Liver (tissue), 9 donors: ENCODE results near the gene SUCLG2. TPM values are rescaled to one million over a fixed set of nuclear protein-coding genes. Genes with fewer than 3 reads are reported as not detected.

ENCODE experiments used
- DNase-seq: peaks from one replicate; pipeline ENCODE4 v3.0.0-alpha.2; 2017; ENCODE audit warnings: low spot score
- H3K27ac ChIP-seq, 2 donors: one replicate each; pipeline ENCODE4 v1.7.0; 2013; ENCODE audit warnings: inconsistent platforms in 2 of 2, low read length in 2 of 2, control low read depth in 1 of 2, low read depth in 1 of 2, mild to moderate bottlenecking in 1 of 2
- H3K27me3 ChIP-seq, 4 donors: one replicate each; pipeline versions ENCODE4 v1.6.1 to v1.7.0; 2013; ENCODE audit warnings: low read length in 3 of 4, inconsistent platforms in 1 of 4, mild to moderate bottlenecking in 1 of 4, moderate library complexity in 1 of 4; ENCODE audit not compliant: control insufficient read depth in 4 of 4, insufficient read depth in 4 of 4
- H3K36me3 ChIP-seq, 4 donors: one replicate each; pipeline versions ENCODE4 v1.6.1 to v1.7.0; 2013; ENCODE audit warnings: low read length in 3 of 4, mild to moderate bottlenecking in 3 of 4, low read depth in 1 of 4, moderate library complexity in 1 of 4; ENCODE audit not compliant: control insufficient read depth in 4 of 4, insufficient read depth in 3 of 4
- H3K4me1 ChIP-seq, 4 donors: one replicate each; pipeline versions ENCODE4 v1.6.1 to v1.7.0; 2013; ENCODE audit warnings: low read length in 3 of 4, mild to moderate bottlenecking in 3 of 4, moderate library complexity in 1 of 4; ENCODE audit not compliant: control insufficient read depth in 4 of 4, insufficient read depth in 4 of 4
- H3K4me3 ChIP-seq, 3 donors: one replicate each; pipeline versions ENCODE4 v1.6.1 to v1.7.0; 2013; ENCODE audit warnings: low read length in 3 of 3, control low read depth in 1 of 3, low read depth in 1 of 3, mild to moderate bottlenecking in 1 of 3
- H3K9ac ChIP-seq, 2 donors: one replicate each; pipeline ENCODE4 v1.7.0; 2013; ENCODE audit warnings: low read length in 2 of 2, mild to moderate bottlenecking in 2 of 2, moderate library complexity in 2 of 2, control low read depth in 1 of 2, low read depth in 1 of 2
- H3K9me3 ChIP-seq, 4 donors: one replicate each; pipeline versions ENCODE4 v1.6.1 to v1.7.0; 2013; ENCODE audit warnings: low read length in 3 of 4; ENCODE audit not compliant: control insufficient read depth in 4 of 4
- ATF3 ChIP-seq: IDR thresholded peaks from 2 replicates; pipeline ENCODE4 v1.6.1; 2016; ENCODE audit warnings: antibody characterized with exemption
- CTCF ChIP-seq: fragments of 150-350 bp; IDR thresholded peaks from 2 replicates; pipeline ENCODE4 v1.5.1; 2017; ENCODE audit warnings: improper control_type of control experiment, low read depth, low read length; ENCODE audit not compliant: missing input control
- EGR1 ChIP-seq, 2 donors: IDR thresholded peaks; 2 replicates each; pipeline ENCODE4 v1.6.1; 2016 to 2018; ENCODE audit warnings: antibody characterized with exemption in 2 of 2, low read depth in 2 of 2
- FOXA1 ChIP-seq: IDR thresholded peaks from 2 replicates; pipeline ENCODE4 v1.6.1; 2016; ENCODE audit warnings: antibody characterized with exemption
- FOXA2 ChIP-seq: IDR thresholded peaks from 2 replicates; pipeline ENCODE4 v1.6.1; 2016; ENCODE audit warnings: antibody characterized with exemption
- GABPA ChIP-seq, 2 donors: IDR thresholded peaks in 1 of 2; conservative IDR thresholded peaks in 1 of 2; 2 replicates each; pipeline ENCODE4 v1.6.1; 2016; ENCODE audit warnings: antibody characterized with exemption in 2 of 2, mild to moderate bottlenecking in 1 of 2, moderate library complexity in 1 of 2
- HNF4G ChIP-seq: IDR thresholded peaks from 2 replicates; pipeline ENCODE4 v1.6.1; 2016; ENCODE audit warnings: antibody characterized with exemption
- MAX ChIP-seq: IDR thresholded peaks from 2 replicates; pipeline ENCODE4 v1.6.1; 2016; ENCODE audit warnings: antibody characterized with exemption
- NR2F2 ChIP-seq: IDR thresholded peaks from 2 replicates; pipeline ENCODE4 v1.6.1; 2016; ENCODE audit warnings: antibody characterized with exemption
- RAD21 ChIP-seq, 2 donors: IDR thresholded peaks; 2 replicates each; pipeline ENCODE4 v1.6.1; 2016; ENCODE audit warnings: antibody characterized with exemption in 2 of 2, mild to moderate bottlenecking in 2 of 2
- RXRA ChIP-seq, 2 donors: IDR thresholded peaks; 2 replicates each; pipeline ENCODE4 v1.6.1; 2017 to 2018; ENCODE audit warnings: antibody characterized with exemption in 2 of 2, mild to moderate bottlenecking in 1 of 2
- SP1 ChIP-seq: IDR thresholded peaks from 2 replicates; pipeline ENCODE4 v1.6.1; 2018; ENCODE audit warnings: antibody characterized with exemption, mild to moderate bottlenecking
- TAF1 ChIP-seq: conservative IDR thresholded peaks from 2 replicates; pipeline ENCODE4 v1.6.1; 2016; ENCODE audit warnings: antibody characterized with exemption, mild to moderate bottlenecking
- YY1 ChIP-seq: IDR thresholded peaks from 2 replicates; pipeline ENCODE4 v1.6.1; 2016; ENCODE audit warnings: antibody characterized with exemption, mild to moderate bottlenecking
- ZBTB33 ChIP-seq: IDR thresholded peaks from 2 replicates; pipeline ENCODE4 v1.6.1; 2016; ENCODE audit warnings: antibody characterized with exemption
- WGBS: extraction: QIAGEN DNeasy Blood & Tissue Kit; methylation state at CpG from one replicate; pipeline ENCODE4 v1.1.7; 2013; 5-methylcytosine and 5-hydroxymethylcytosine counted together
- polyA plus RNA-seq, 2 donors: library from polyadenylated mRNA; stranded (reverse) in 1 of 2; unstranded in 1 of 2; fragments of 200-250 nt in 1 of 2; fragments of >200 nt in 1 of 2; fragmentation: Nextera tagmentation in 1 of 2; extraction: Ambion mirVana in 1 of 2; gene quantifications; one replicate each; pipeline versions ENCODE4 v1.2.1 to v1.2.3, GENCODE V29; 2013 to 2015
- total RNA-seq, 2 donors: library from RNA; depleted of rRNA; stranded (reverse); fragments of >200 nt; gene quantifications; one replicate each; pipeline ENCODE4 v1.2.3, GENCODE V29; 2014
- TF ChIP-seq, protein P1 (sequence below): IDR thresholded peaks from 2 replicates; pipeline ENCODE4 v1.6.1; 2016; ENCODE audit warnings: antibody characterized with exemption, mild to moderate bottlenecking
- donor health status: healthy.
- donor health status: healthy.
- donor health status: healthy.
- donor health status: healthy.
- donor health status: healthy.

SUCLG2 gene
- total and polyA plus RNA-seq, 4 donors, result 45.3 to 114 (median 92.8) TPM

DNA sequence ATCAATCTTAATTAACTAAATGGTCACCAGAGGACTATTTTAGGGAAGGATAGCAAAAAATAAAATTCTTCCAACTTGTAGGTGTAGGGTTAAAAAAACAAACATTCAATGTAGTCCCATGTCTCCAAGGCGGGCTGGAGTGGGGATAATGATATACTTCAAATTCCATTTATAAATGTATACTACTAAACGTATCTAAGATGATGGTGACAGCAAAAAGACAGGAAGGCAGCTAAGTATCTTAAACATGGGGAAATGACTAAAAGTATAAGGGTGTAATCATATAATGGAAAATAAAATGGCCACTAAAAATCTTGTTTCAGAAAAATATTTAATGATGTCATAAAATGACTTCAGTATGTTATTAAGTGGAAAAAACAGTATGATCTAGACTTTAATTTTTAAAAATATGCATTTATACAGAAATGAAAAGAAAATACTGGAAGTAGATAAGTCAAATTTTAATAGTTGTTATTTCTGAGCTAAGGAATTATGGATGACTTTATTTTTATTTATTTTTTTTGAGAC is 181.7 kb downstream of the SUCLG2 start:
- Histone ChIP-seq H3K27me3 (no peaks in the 10 kb centered on the region), H3K9ac (no peak overlapping the region), H3K4me1 (no peaks in the 10 kb centered on the region), H3K9me3 (no peaks in the 10 kb centered on the region), H3K36me3 (peaks cover 0 to 4% (median under 1%) of the 10 kb centered on the region in 4 donors), H3K27ac (no peak overlapping the region), H3K4me3 (no peak overlapping the region)
- DNase-seq, result no peak
- WGBS, result 98% methylated on average over 2 of the region's 2 CpGs
- TF ChIP-seq FOXA1, result no peak
- TF ChIP-seq, protein P1, sequence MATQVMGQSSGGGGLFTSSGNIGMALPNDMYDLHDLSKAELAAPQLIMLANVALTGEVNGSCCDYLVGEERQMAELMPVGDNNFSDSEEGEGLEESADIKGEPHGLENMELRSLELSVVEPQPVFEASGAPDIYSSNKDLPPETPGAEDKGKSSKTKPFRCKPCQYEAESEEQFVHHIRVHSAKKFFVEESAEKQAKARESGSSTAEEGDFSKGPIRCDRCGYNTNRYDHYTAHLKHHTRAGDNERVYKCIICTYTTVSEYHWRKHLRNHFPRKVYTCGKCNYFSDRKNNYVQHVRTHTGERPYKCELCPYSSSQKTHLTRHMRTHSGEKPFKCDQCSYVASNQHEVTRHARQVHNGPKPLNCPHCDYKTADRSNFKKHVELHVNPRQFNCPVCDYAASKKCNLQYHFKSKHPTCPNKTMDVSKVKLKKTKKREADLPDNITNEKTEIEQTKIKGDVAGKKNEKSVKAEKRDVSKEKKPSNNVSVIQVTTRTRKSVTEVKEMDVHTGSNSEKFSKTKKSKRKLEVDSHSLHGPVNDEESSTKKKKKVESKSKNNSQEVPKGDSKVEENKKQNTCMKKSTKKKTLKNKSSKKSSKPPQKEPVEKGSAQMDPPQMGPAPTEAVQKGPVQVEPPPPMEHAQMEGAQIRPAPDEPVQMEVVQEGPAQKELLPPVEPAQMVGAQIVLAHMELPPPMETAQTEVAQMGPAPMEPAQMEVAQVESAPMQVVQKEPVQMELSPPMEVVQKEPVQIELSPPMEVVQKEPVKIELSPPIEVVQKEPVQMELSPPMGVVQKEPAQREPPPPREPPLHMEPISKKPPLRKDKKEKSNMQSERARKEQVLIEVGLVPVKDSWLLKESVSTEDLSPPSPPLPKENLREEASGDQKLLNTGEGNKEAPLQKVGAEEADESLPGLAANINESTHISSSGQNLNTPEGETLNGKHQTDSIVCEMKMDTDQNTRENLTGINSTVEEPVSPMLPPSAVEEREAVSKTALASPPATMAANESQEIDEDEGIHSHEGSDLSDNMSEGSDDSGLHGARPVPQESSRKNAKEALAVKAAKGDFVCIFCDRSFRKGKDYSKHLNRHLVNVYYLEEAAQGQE, result no peak
- TF ChIP-seq GABPA (IDR thresholded peaks at IDR 0.05 in 1 of 2, conservative IDR thresholded peaks at IDR 0.05 in 1 of 2), result no peak
- no peak for TF ChIP-seq ATF3
- TF ChIP-seq RXRA (IDR thresholded peaks at IDR 0.05), result no peak
- no peak for TF ChIP-seq RAD21 (IDR thresholded peaks at IDR 0.05)
- no peak for TF ChIP-seq FOXA2
- TF ChIP-seq HNF4G, result no peak
- TF ChIP-seq EGR1 (IDR thresholded peaks at IDR 0.05; ENCODE audit: low read depth in 2 of 2), result no peak

- H3K27ac ChIP-seq, result no peak overlapping the region
- H3K9me3 ChIP-seq, result no peaks in the 10 kb centered on the region
- TF ChIP-seq RAD21 (IDR thresholded peaks at IDR 0.05) (no peak), YY1 (no peak), ZBTB33 (no peak), NR2F2 (no peak), FOXA1 (no peak), RXRA (IDR thresholded peaks at IDR 0.05) (no peak), SP1 (no peak), HNF4G (no peak), TAF1 (no peak), GABPA (IDR thresholded peaks at IDR 0.05 in 1 of 2, conservative IDR thresholded peaks at IDR 0.05 in 1 of 2) (no peak), MAX (no peak), CTCF (no peak)
- TF ChIP-seq, protein P1, result no peak
- no peak overlapping the region for H3K9ac ChIP-seq
- H3K27me3 ChIP-seq, result no peaks in the 10 kb centered on the region
- 100% methylated on average over 1 of the region's 1 CpG for WGBS
- H3K4me1 ChIP-seq, result no peaks in the 10 kb centered on the region
- no peak for DNase-seq
- H3K36me3 ChIP-seq, result peaks cover 0 to 4% (median 2%) of the 10 kb centered on the region in 4 donors
- no peak overlapping the region for H3K4me3 ChIP-seq
Observed at GRCh38 chr3:67470207-67470606, 184.2 kb downstream of the SUCLG2 start.
